Head of caudate nucleus (tissue), 42 donors: ENCODE results near the gene NR1D2.

Experiments
- DNase-seq, 42 donors: peaks; one replicate each; pipeline versions ENCODE4 v3.0.0 to v3.0.0-alpha.2; 2020 to 2021; ENCODE audit warnings: mixed read lengths in 7 of 42
- intact Hi-C: fragments of 100-400 bp; cut with DNase I; formaldehyde crosslinking; loops from one replicate; pipeline ENCODE4 v1.15.0; 2022

The NR1D2 gene

GRCh38 chr3:24027946-24028345 is 82.9 kb downstream of the NR1D2 start:
- no peak for DNase-seq
- intact Hi-C loops, result no loop called here
